Prostate gland (tissue), 2 donors: Measurements from ENCODE around the gene CEP43. TPM values are rescaled to one million over a fixed set of nuclear protein-coding genes. Genes with fewer than 3 reads are reported as not detected.

Source experiments
- DNase-seq: peaks from one replicate; pipeline ENCODE4 v3.0.0-alpha.2; 2019; ENCODE audit warnings: low spot score
- H3K27ac ChIP-seq, 2 donors: fragments of 200-600 bp; sonication (generic); 2 replicates each; pipeline ENCODE4 v1.5.1; 2017 to 2019
- H3K27me3 ChIP-seq: fragments of 200-600 bp; sonication (generic); replicated peaks from 2 replicates; pipeline ENCODE4 v1.5.1; 2019; ENCODE audit not compliant: insufficient read depth
- H3K36me3 ChIP-seq, 2 donors: fragments of 200-600 bp; sonication (generic); 1 replicate in 1 of 2; 2 replicates in 1 of 2; pipeline versions ENCODE4 v1.5.1 to v1.8.1; 2017 to 2019
- H3K4me1 ChIP-seq: fragments of 200-600 bp; sonication (generic); replicated peaks from 2 replicates; pipeline ENCODE4 v1.5.1; 2019
- H3K4me3 ChIP-seq, 2 donors: fragments of 200-600 bp; sonication (generic); 2 replicates each; pipeline ENCODE4 v1.5.1; 2017 to 2019
- H3K9me3 ChIP-seq: fragments of 200-600 bp; sonication (generic); 2 replicates; pipeline ENCODE4 v1.5.1; 2017
- CTCF ChIP-seq, 4 experiments: fragments of 200-600 bp in 2 of 4; fragments of 450-650 bp in 2 of 4; sonication (generic) in 2 of 4; IDR thresholded peaks; 1 replicate in 3 of 4; 2 replicates in 1 of 4; pipeline ENCODE4 v1.5.1; 2016 to 2019; ENCODE audit warnings: antibody characterized with exemption in 4 of 4, mild to moderate bottlenecking in 2 of 4, moderate library complexity in 2 of 4
- POLR2A ChIP-seq: fragments of 450-650 bp; IDR thresholded peaks from one replicate; pipeline ENCODE4 v1.6.1; 2016; ENCODE audit warnings: antibody characterized with exemption, mild to moderate bottlenecking
- POLR2AphosphoS5 ChIP-seq: sonication (generic); formaldehyde crosslinking; IDR thresholded peaks from one replicate; pipeline ENCODE4 v1.6.1; 2017; ENCODE audit warnings: antibody characterized with exemption
- WGBS: methylation state at CpG from one replicate; pipeline ENCODE4 v1.1.5; 2018; 5-methylcytosine and 5-hydroxymethylcytosine counted together
- intact Hi-C: fragments of 100-400 bp; cut with DNase I; formaldehyde crosslinking; loops from one replicate; pipeline ENCODE4 v1.14.2; 2022
- total RNA-seq, 2 donors: library from RNA; depleted of rRNA; stranded (reverse); fragments of >200 nt; gene quantifications; one replicate each; pipeline ENCODE4 v1.1.0, GENCODE V29; 2016

The CEP43 gene
- total RNA-seq, 2 donors from 2014 or later = 13.3 to 25.7 TPM

- Histone ChIP-seq H3K36me3 (no peaks in the 10 kb centered on the region), H3K27ac (no peak overlapping the region), H3K4me3 (no peak overlapping the region), H3K9me3 (no peaks in the 10 kb centered on the region), H3K27me3 (no peaks in the 10 kb centered on the region), H3K4me1 (no peaks in the 10 kb centered on the region)
- intact Hi-C loops = no loop called here
- WGBS = 93% methylated on average over 6 of the region's 6 CpGs
- DNase-seq = no peak
- TF ChIP-seq POLR2AphosphoS5 = no peak
- TF ChIP-seq CTCF (IDR thresholded peaks at IDR 0.05) = no peak
Measured at GRCh38 chr6:167027772-167028171, 28.6 kb downstream of the CEP43 start.

- Histone ChIP-seq H3K27me3 (no peaks in the 10 kb centered on the region), H3K4me1 (no peaks in the 10 kb centered on the region), H3K4me3 (no peak overlapping the region), H3K27ac (no peak overlapping the region), H3K36me3 (peaks cover 0 to 5% of the 10 kb centered on the region in 2 donors), H3K9me3 (no peaks in the 10 kb centered on the region)
- intact Hi-C loops = no loop called here
- no peak for TF ChIP-seq CTCF (IDR thresholded peaks at IDR 0.05)
- no peak for TF ChIP-seq POLR2A
- TF ChIP-seq POLR2AphosphoS5 = no peak
- 88% methylated on average over 11 of the region's 11 CpGs for WGBS
- DNase-seq = no peak
Measured at GRCh38 chr6:167030222-167031072, 31.2 kb downstream of the CEP43 start.

- 91% methylated on average over 6 of the region's 6 CpGs for WGBS
- Histone ChIP-seq H3K9me3 (no peaks in the 10 kb centered on the region), H3K27ac (no peak overlapping the region), H3K36me3 (peaks cover 5% of the 10 kb centered on the region in 2 donors), H3K4me3 (no peak overlapping the region), H3K27me3 (no peaks in the 10 kb centered on the region), H3K4me1 (no peaks in the 10 kb centered on the region)
- TF ChIP-seq POLR2A = no peak
- TF ChIP-seq CTCF (IDR thresholded peaks at IDR 0.05) = no peak
- no peak for TF ChIP-seq POLR2AphosphoS5
- no peak for DNase-seq
- intact Hi-C loops = no loop called here
Measured at GRCh38 chr6:167031082-167031709, 32.0 kb downstream of the CEP43 start.

- Histone ChIP-seq H3K4me3 (no peak overlapping the region), H3K9me3 (no peaks in the 10 kb centered on the region), H3K27ac (no peak overlapping the region), H3K36me3 (peaks cover 5 to 8% of the 10 kb centered on the region in 2 donors), H3K27me3 (no peaks in the 10 kb centered on the region), H3K4me1 (no peaks in the 10 kb centered on the region)
- no peak for TF ChIP-seq POLR2AphosphoS5
- no peak for TF ChIP-seq CTCF (IDR thresholded peaks at IDR 0.05)
- no peak for TF ChIP-seq POLR2A
- intact Hi-C loops = no loop called here
- no peak for DNase-seq
- WGBS = 95% methylated on average over 3 of the region's 3 CpGs
Measured at GRCh38 chr6:167034056-167034455, 34.9 kb downstream of the CEP43 start.
